ENCODE data around the gene PUS1. TPM values are rescaled to one million over a fixed set of nuclear protein-coding genes. Genes with fewer than 3 reads are reported as not detected.
A peak's percentile ranks its signal among the peaks of the same experiment; 100 is the strongest.
"Not testable (repeated sequence)": the region's sequence is repeated elsewhere in the genome, so short reads cannot be mapped to it uniquely, and the experiment has no call there.

Gene PUS1
- total RNA-seq, 2 donors from 2014 or later = 31.5 to 75.2 TPM

GRCh38 chr12:131965073-131965472, 36.0 kb downstream of the PUS1 start:
- Mint-ChIP-seq H3K4me3 (no peak overlapping the region), H3K9me3 (no peaks in the 10 kb centered on the region), H3K27ac (peak overlapping the region; percentile 77), H3K27me3 (no peaks in the 10 kb centered on the region), H3K4me1 (peaks cover 31% of the 10 kb centered on the region), H3K36me3 (ENCODE audit: low read depth) (peaks cover 65% of the 10 kb centered on the region)
- ATAC-seq (replicated peaks) = no peak

- Mint-ChIP-seq H3K27me3 (no peaks in the 10 kb centered on the region), H3K27ac (no peak overlapping the region), H3K36me3 (ENCODE audit: low read depth) (peaks cover 25% of the 10 kb centered on the region), H3K4me1 (peaks cover 14% of the 10 kb centered on the region), H3K4me3 (no peak overlapping the region), H3K9me3 (no peaks in the 10 kb centered on the region)
- no peak for ATAC-seq (replicated peaks)
These were observed 42.1 kb downstream of the PUS1 start for GRCh38 chr12:131971226-131971625.

- Mint-ChIP-seq H3K4me1 (peaks cover 6% of the 10 kb centered on the region), H3K9me3 (no peaks in the 10 kb centered on the region), H3K36me3 (ENCODE audit: low read depth) (peaks cover 31% of the 10 kb centered on the region), H3K27ac (no peak overlapping the region), H3K27me3 (no peaks in the 10 kb centered on the region), H3K4me3 (no peak overlapping the region)
- no peak for ATAC-seq (replicated peaks)
These were observed 46.2 kb downstream of the PUS1 start for GRCh38 chr12:131975228-131975627.

GRCh38 chr12:131979606-131980005, 50.5 kb downstream of the PUS1 start:
- no peak overlapping the region for H3K27ac Mint-ChIP-seq
- no peak overlapping the region for H3K4me3 Mint-ChIP-seq
- peaks cover 67% of the 10 kb centered on the region for H3K36me3 Mint-ChIP-seq (ENCODE audit: low read depth)
- H3K9me3 Mint-ChIP-seq = no peaks in the 10 kb centered on the region
- H3K4me1 Mint-ChIP-seq = peaks cover 6% of the 10 kb centered on the region
- no peak for ATAC-seq (replicated peaks)
- H3K27me3 Mint-ChIP-seq = no peaks in the 10 kb centered on the region

GRCh38 chr12:131980263-131980662, 51.2 kb downstream of the PUS1 start:
- H3K4me1 Mint-ChIP-seq = peaks cover 6% of the 10 kb centered on the region
- no peak overlapping the region for H3K4me3 Mint-ChIP-seq
- peaks cover 73% of the 10 kb centered on the region for H3K36me3 Mint-ChIP-seq (ENCODE audit: low read depth)
- H3K9me3 Mint-ChIP-seq = no peaks in the 10 kb centered on the region
- no peak overlapping the region for H3K27ac Mint-ChIP-seq
- H3K27me3 Mint-ChIP-seq = no peaks in the 10 kb centered on the region
- no peak for ATAC-seq (replicated peaks)

GRCh38 chr12:131981388-131981787, 52.3 kb downstream of the PUS1 start:
- no peak for ATAC-seq (replicated peaks)
- peaks cover 80% of the 10 kb centered on the region for H3K36me3 Mint-ChIP-seq (ENCODE audit: low read depth)
- H3K27me3 Mint-ChIP-seq = no peaks in the 10 kb centered on the region
- no peak overlapping the region for H3K4me3 Mint-ChIP-seq
- no peaks in the 10 kb centered on the region for H3K9me3 Mint-ChIP-seq
- peaks cover 6% of the 10 kb centered on the region for H3K4me1 Mint-ChIP-seq
- H3K27ac Mint-ChIP-seq = no peak overlapping the region

GRCh38 chr12:131982041-131982440, 53.0 kb downstream of the PUS1 start:
- no peak for ATAC-seq (replicated peaks)
- Mint-ChIP-seq H3K27me3 (no peaks in the 10 kb centered on the region), H3K4me3 (no peak overlapping the region), H3K9me3 (no peaks in the 10 kb centered on the region), H3K36me3 (ENCODE audit: low read depth) (peaks cover 87% of the 10 kb centered on the region), H3K27ac (no peak overlapping the region), H3K4me1 (peaks cover 6% of the 10 kb centered on the region)

GRCh38 chr12:131983026-131983425, 54.0 kb downstream of the PUS1 start:
- no peaks in the 10 kb centered on the region for H3K4me1 Mint-ChIP-seq

GRCh38 chr12:131983554-131983953, 54.5 kb downstream of the PUS1 start:
- no peak for ATAC-seq (replicated peaks)
- Mint-ChIP-seq H3K9me3 (no peaks in the 10 kb centered on the region), H3K36me3 (ENCODE audit: low read depth) (peaks cover 89% of the 10 kb centered on the region), H3K4me1 (no peaks in the 10 kb centered on the region), H3K4me3 (no peak overlapping the region), H3K27me3 (no peaks in the 10 kb centered on the region), H3K27ac (no peak overlapping the region)

More at GRCh38 chr12:131983026-131983425, 54.0 kb downstream of the PUS1 start:
- peaks cover 89% of the 10 kb centered on the region for H3K36me3 Mint-ChIP-seq (ENCODE audit: low read depth)
- H3K4me3 Mint-ChIP-seq = no peak overlapping the region
- no peaks in the 10 kb centered on the region for H3K9me3 Mint-ChIP-seq
- H3K27me3 Mint-ChIP-seq = no peaks in the 10 kb centered on the region
- H3K27ac Mint-ChIP-seq = no peak overlapping the region
- ATAC-seq (replicated peaks) = no peak

- Mint-ChIP-seq H3K4me1 (no peaks in the 10 kb centered on the region), H3K27ac (no peak overlapping the region)
- ATAC-seq (replicated peaks) = no peak
These were observed 55.3 kb downstream of the PUS1 start for GRCh38 chr12:131984334-131984733.

GRCh38 chr12:131985510-131985875, 56.4 kb downstream of the PUS1 start:
- H3K4me1 Mint-ChIP-seq; H3K9me3 Mint-ChIP-seq; H3K27me3 Mint-ChIP-seq; H3K27ac Mint-ChIP-seq; ATAC-seq (replicated peaks); H3K4me3 Mint-ChIP-seq: not testable (repeated sequence)
- peaks cover 96% of the 10 kb centered on the region for H3K36me3 Mint-ChIP-seq (ENCODE audit: low read depth)

More at GRCh38 chr12:131984334-131984733, 55.3 kb downstream of the PUS1 start:
- no peaks in the 10 kb centered on the region for H3K27me3 Mint-ChIP-seq
- no peaks in the 10 kb centered on the region for H3K9me3 Mint-ChIP-seq
- H3K36me3 Mint-ChIP-seq (ENCODE audit: low read depth) = peaks cover 96% of the 10 kb centered on the region
- no peak overlapping the region for H3K4me3 Mint-ChIP-seq

- H3K4me1 Mint-ChIP-seq = no peaks in the 10 kb centered on the region
- H3K9me3 Mint-ChIP-seq = no peaks in the 10 kb centered on the region
- H3K27ac Mint-ChIP-seq = peak overlapping the region; percentile 53
- ATAC-seq (replicated peaks) = no peak
- no peak overlapping the region for H3K4me3 Mint-ChIP-seq
- H3K27me3 Mint-ChIP-seq = no peaks in the 10 kb centered on the region
- peaks cover 96% of the 10 kb centered on the region for H3K36me3 Mint-ChIP-seq (ENCODE audit: low read depth)
These were observed 57.3 kb downstream of the PUS1 start for GRCh38 chr12:131986361-131986760.

GRCh38 chr12:131986910-131987309, 57.8 kb downstream of the PUS1 start:
- no peaks in the 10 kb centered on the region for H3K27me3 Mint-ChIP-seq
- H3K27ac Mint-ChIP-seq = peak overlapping the region; percentile 53
- no peaks in the 10 kb centered on the region for H3K9me3 Mint-ChIP-seq
- no peak for ATAC-seq (replicated peaks)
- peaks cover 96% of the 10 kb centered on the region for H3K36me3 Mint-ChIP-seq (ENCODE audit: low read depth)
- no peak overlapping the region for H3K4me3 Mint-ChIP-seq
- no peaks in the 10 kb centered on the region for H3K4me1 Mint-ChIP-seq

- Mint-ChIP-seq H3K9me3 (no peaks in the 10 kb centered on the region), H3K4me3 (no peak overlapping the region), H3K27me3 (no peaks in the 10 kb centered on the region), H3K4me1 (no peaks in the 10 kb centered on the region), H3K36me3 (ENCODE audit: low read depth) (peaks cover 96% of the 10 kb centered on the region), H3K27ac (peak overlapping the region; percentile 11)
- ATAC-seq (replicated peaks) = no peak
These were observed 58.5 kb downstream of the PUS1 start for GRCh38 chr12:131987552-131987951.

- Mint-ChIP-seq H3K36me3 (ENCODE audit: low read depth) (peaks cover 96% of the 10 kb centered on the region), H3K4me1 (no peaks in the 10 kb centered on the region), H3K27ac (peak overlapping the region; percentile 11), H3K9me3 (no peaks in the 10 kb centered on the region), H3K27me3 (no peaks in the 10 kb centered on the region), H3K4me3 (no peak overlapping the region)
- ATAC-seq (replicated peaks) = no peak
These were observed 59.1 kb downstream of the PUS1 start for GRCh38 chr12:131988054-131988796.

Data from activated T-helper 17 cell treated with anti-CD3 and anti-CD28 coated beads, Interleukin-2, amount 50 U/mL, for 72 hours (primary cell).